ENCODE results near the gene PARPBP.

The PARPBP gene

GRCh38 chr12:102169922-102170621 lies 50.1 kb downstream of the PARPBP start:
- Histone ChIP-seq H3K36me3 (ENCODE audit: control insufficient read depth, insufficient read depth, low read length) (no peaks in the 10 kb centered on the region), H3K4me3 (ENCODE audit: low read length) (no peak overlapping the region)

GRCh38 chr12:102171951-102172350 lies 52.0 kb downstream of the PARPBP start:
- no peaks in the 10 kb centered on the region for H3K27me3 ChIP-seq (ENCODE audit: control insufficient read depth, insufficient read depth, low read length)
- H3K36me3 ChIP-seq (ENCODE audit: control insufficient read depth, insufficient read depth, low read length), result no peaks in the 10 kb centered on the region
- no peak overlapping the region for H3K4me3 ChIP-seq (ENCODE audit: low read length)
- no peak overlapping the region for H3K27ac ChIP-seq (ENCODE audit: low read depth, low read length)
- no peak overlapping the region for H3K9ac ChIP-seq (ENCODE audit: low read length)
- peaks cover 2% of the 10 kb centered on the region for H3K4me1 ChIP-seq (ENCODE audit: control insufficient read depth, insufficient read depth, low read length)

More at GRCh38 chr12:102169922-102170621, 50.1 kb downstream of the PARPBP start:
- Histone ChIP-seq H3K27me3 (ENCODE audit: control insufficient read depth, insufficient read depth, low read length) (no peaks in the 10 kb centered on the region), H3K4me1 (ENCODE audit: control insufficient read depth, insufficient read depth, low read length) (peaks cover 2% of the 10 kb centered on the region), H3K27ac (ENCODE audit: low read depth, low read length) (no peak overlapping the region), H3K9ac (ENCODE audit: low read length) (no peak overlapping the region)

DNA sequence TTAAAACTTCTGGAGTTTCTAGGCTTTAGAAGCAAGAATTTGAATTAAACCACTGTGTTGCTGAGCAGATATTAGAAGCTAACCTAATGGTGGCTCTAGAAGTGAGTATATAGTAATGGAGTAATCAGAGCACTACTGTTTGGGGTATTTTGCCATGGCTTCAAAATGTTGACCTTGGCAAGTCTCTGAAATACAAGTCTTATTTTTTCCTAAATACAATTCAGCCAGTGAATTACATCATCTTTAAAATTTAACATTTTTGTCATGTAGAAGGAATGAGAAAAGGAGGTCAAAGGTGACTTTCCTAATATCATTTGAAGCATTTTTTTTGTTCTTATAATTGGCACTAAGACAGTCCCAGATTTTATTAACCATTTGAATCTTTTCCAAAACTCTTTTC lies 52.5 kb downstream of the PARPBP start:
- Histone ChIP-seq H3K27ac (ENCODE audit: low read depth, low read length) (no peak overlapping the region), H3K36me3 (ENCODE audit: control insufficient read depth, insufficient read depth, low read length) (no peaks in the 10 kb centered on the region), H3K9ac (ENCODE audit: low read length) (no peak overlapping the region)

DNA sequence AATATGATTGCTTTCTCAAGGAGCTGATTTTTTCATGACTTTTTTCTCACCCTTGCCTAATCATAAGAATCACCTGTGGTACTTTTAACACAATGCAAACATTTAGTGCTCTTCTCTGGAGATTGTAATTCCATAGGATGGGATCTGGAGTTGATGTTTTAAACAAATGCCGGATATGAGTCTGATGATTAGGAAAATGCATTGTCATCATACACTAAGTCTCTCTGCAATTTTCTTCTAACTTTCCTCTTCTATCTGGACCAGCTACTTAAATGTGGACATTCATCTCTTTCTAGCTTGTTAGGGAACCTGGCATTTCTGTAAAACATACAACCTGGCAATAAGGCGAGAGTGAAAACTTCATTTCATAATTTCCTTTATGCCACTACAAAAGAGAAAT lies 54.1 kb downstream of the PARPBP start:
- Histone ChIP-seq H3K36me3 (ENCODE audit: control insufficient read depth, insufficient read depth, low read length) (no peaks in the 10 kb centered on the region), H3K4me1 (ENCODE audit: control insufficient read depth, insufficient read depth, low read length) (peaks cover 2% of the 10 kb centered on the region), H3K27me3 (ENCODE audit: control insufficient read depth, insufficient read depth, low read length) (no peaks in the 10 kb centered on the region), H3K4me3 (ENCODE audit: low read length) (no peak overlapping the region), H3K27ac (ENCODE audit: low read depth, low read length) (no peak overlapping the region), H3K9ac (ENCODE audit: low read length) (no peak overlapping the region)

More for the DNA sequence above, 52.5 kb downstream of the PARPBP start:
- no peaks in the 10 kb centered on the region for H3K27me3 ChIP-seq (ENCODE audit: control insufficient read depth, insufficient read depth, low read length)
- H3K4me1 ChIP-seq (ENCODE audit: control insufficient read depth, insufficient read depth, low read length), result peaks cover 2% of the 10 kb centered on the region
- no peak overlapping the region for H3K4me3 ChIP-seq (ENCODE audit: low read length)

GRCh38 chr12:102174761-102175160 lies 54.8 kb downstream of the PARPBP start:
- peaks cover 2% of the 10 kb centered on the region for H3K4me1 ChIP-seq (ENCODE audit: control insufficient read depth, insufficient read depth, low read length)
- no peak overlapping the region for H3K4me3 ChIP-seq (ENCODE audit: low read length)
- no peak overlapping the region for H3K9ac ChIP-seq (ENCODE audit: low read length)
- H3K27me3 ChIP-seq (ENCODE audit: control insufficient read depth, insufficient read depth, low read length), result no peaks in the 10 kb centered on the region
- no peaks in the 10 kb centered on the region for H3K36me3 ChIP-seq (ENCODE audit: control insufficient read depth, insufficient read depth, low read length)
- no peak overlapping the region for H3K27ac ChIP-seq (ENCODE audit: low read depth, low read length)

- no peaks in the 10 kb centered on the region for H3K4me1 ChIP-seq (ENCODE audit: control insufficient read depth, insufficient read depth, low read length)
- H3K4me3 ChIP-seq (ENCODE audit: low read length), result no peak overlapping the region
- no peaks in the 10 kb centered on the region for H3K27me3 ChIP-seq (ENCODE audit: control insufficient read depth, insufficient read depth, low read length)
- H3K36me3 ChIP-seq (ENCODE audit: control insufficient read depth, insufficient read depth, low read length), result no peaks in the 10 kb centered on the region
- no peak overlapping the region for H3K27ac ChIP-seq (ENCODE audit: low read depth, low read length)
- H3K9ac ChIP-seq (ENCODE audit: low read length), result no peak overlapping the region
Observed at GRCh38 chr12:102182635-102183034, 62.7 kb downstream of the PARPBP start.

- Histone ChIP-seq H3K36me3 (ENCODE audit: control insufficient read depth, insufficient read depth, low read length) (no peaks in the 10 kb centered on the region), H3K27me3 (ENCODE audit: control insufficient read depth, insufficient read depth, low read length) (no peaks in the 10 kb centered on the region)
Observed at GRCh38 chr12:102195826-102196225, 75.8 kb downstream of the PARPBP start.

DNA sequence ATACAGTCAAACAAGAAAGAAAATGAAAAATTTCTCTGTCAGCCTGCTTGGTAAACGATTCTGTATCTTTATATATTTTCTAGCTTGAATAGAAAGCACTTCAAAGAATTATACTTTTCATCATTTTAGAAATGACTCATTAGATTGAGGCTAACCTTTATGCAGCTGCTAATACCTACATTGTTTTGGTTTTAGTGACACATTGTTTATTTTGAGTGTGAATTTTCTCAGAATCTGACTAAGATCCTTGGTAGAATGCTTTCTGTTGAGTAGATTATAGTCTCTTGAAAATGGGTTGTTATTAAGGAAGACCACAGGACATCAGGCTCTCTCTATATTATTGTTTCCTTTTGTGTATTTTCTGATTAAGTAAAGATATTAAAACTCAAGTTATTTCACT lies 77.8 kb downstream of the PARPBP start, which contains the start of gene PMCH:
Gene PMCH (minus strand): TSS at position 45 of the 400 bp plus-strand sequence. CDS start 63 bp downstream, outside the sequence.
- no peak within 1 kb of the TSS for H3K4me3 ChIP-seq (ENCODE audit: low read length)
- H3K27ac ChIP-seq (ENCODE audit: low read depth, low read length), result no peak within 1 kb of the TSS
- H3K4me1 ChIP-seq (ENCODE audit: control insufficient read depth, insufficient read depth, low read length), result no peaks in the 10 kb centered on the region
- H3K9ac ChIP-seq (ENCODE audit: low read length), result no peak within 1 kb of the TSS
- no peaks in the 10 kb centered on the region for H3K36me3 ChIP-seq (ENCODE audit: control insufficient read depth, insufficient read depth, low read length)
- H3K27me3 ChIP-seq (ENCODE audit: control insufficient read depth, insufficient read depth, low read length), result no peaks in the 10 kb centered on the region

More at GRCh38 chr12:102195826-102196225, 75.8 kb downstream of the PARPBP start:
- no peak overlapping the region for H3K9ac ChIP-seq (ENCODE audit: low read length)
- H3K27ac ChIP-seq (ENCODE audit: low read depth, low read length), result no peak overlapping the region
- H3K4me3 ChIP-seq (ENCODE audit: low read length), result no peak overlapping the region
- H3K4me1 ChIP-seq (ENCODE audit: control insufficient read depth, insufficient read depth, low read length), result no peaks in the 10 kb centered on the region

DNA sequence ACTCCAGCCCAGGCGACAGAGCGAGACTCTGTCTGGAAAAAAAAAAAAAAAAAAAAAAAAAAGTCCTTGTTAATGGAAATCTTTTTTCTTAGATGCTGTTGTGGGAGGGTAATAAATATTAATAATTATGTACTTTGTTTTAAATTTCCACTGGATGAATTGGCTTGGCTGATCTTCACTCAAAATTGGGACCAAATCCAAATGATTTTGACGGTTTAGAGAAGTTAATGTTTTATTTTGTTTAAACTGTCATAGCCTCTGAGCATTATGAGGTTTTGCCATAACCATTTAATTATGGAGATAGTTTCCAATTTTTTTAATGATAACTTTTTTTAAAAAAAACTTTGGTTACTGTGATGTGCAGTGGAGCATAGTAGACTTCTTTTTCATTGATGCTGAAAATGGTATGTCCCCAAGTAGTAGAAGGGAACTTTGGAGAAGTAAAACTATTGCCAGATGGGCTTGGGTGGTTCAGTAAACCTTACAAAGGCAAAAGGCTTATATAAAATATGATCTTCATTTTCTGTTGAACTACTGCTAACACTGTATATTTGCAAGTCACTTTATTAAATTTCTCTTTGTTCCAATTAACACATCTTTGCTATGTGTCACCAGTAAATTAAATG lies 81.6 kb downstream of the PARPBP start:
- H3K27me3 ChIP-seq (ENCODE audit: control insufficient read depth, insufficient read depth, low read length), result no peaks in the 10 kb centered on the region
- H3K4me1 ChIP-seq (ENCODE audit: control insufficient read depth, insufficient read depth, low read length), result no peaks in the 10 kb centered on the region
- no peak overlapping the region for H3K4me3 ChIP-seq (ENCODE audit: low read length)
- no peak overlapping the region for H3K9ac ChIP-seq (ENCODE audit: low read length)
- H3K36me3 ChIP-seq (ENCODE audit: control insufficient read depth, insufficient read depth, low read length), result no peaks in the 10 kb centered on the region
- no peak overlapping the region for H3K27ac ChIP-seq (ENCODE audit: low read depth, low read length)

DNA sequence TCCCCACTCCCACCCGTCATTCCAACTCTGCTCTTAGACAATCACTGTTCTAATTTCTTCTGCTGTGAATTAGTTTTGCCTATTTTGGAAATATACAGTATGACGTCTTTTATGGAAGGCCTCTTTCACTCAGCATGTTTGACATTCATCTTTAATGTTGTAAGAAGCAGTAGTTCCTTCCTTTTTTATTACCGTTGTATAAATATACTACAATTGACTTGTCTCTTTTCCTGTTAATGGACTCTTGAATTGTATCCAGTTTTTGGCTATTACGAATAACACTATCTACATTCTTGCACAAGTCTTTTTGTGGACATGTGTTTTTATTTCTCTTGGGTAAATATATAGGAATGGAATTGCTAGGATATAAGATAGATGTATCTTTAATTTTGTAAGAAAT lies 82.6 kb downstream of the PARPBP start:
- no peaks in the 10 kb centered on the region for H3K4me1 ChIP-seq (ENCODE audit: control insufficient read depth, insufficient read depth, low read length)
- H3K27ac ChIP-seq (ENCODE audit: low read depth, low read length), result no peak overlapping the region
- no peaks in the 10 kb centered on the region for H3K36me3 ChIP-seq (ENCODE audit: control insufficient read depth, insufficient read depth, low read length)
- H3K9ac ChIP-seq (ENCODE audit: low read length), result no peak overlapping the region
- no peak overlapping the region for H3K4me3 ChIP-seq (ENCODE audit: low read length)
- H3K27me3 ChIP-seq (ENCODE audit: control insufficient read depth, insufficient read depth, low read length), result no peaks in the 10 kb centered on the region

- Histone ChIP-seq H3K27ac (ENCODE audit: low read depth, low read length) (no peak overlapping the region), H3K36me3 (ENCODE audit: control insufficient read depth, insufficient read depth, low read length) (no peaks in the 10 kb centered on the region), H3K9ac (ENCODE audit: low read length) (no peak overlapping the region), H3K4me3 (ENCODE audit: low read length) (no peak overlapping the region), H3K4me1 (ENCODE audit: control insufficient read depth, insufficient read depth, low read length) (no peaks in the 10 kb centered on the region), H3K27me3 (ENCODE audit: control insufficient read depth, insufficient read depth, low read length) (no peaks in the 10 kb centered on the region)
Observed at GRCh38 chr12:102204025-102204424, 84.0 kb downstream of the PARPBP start.

DNA sequence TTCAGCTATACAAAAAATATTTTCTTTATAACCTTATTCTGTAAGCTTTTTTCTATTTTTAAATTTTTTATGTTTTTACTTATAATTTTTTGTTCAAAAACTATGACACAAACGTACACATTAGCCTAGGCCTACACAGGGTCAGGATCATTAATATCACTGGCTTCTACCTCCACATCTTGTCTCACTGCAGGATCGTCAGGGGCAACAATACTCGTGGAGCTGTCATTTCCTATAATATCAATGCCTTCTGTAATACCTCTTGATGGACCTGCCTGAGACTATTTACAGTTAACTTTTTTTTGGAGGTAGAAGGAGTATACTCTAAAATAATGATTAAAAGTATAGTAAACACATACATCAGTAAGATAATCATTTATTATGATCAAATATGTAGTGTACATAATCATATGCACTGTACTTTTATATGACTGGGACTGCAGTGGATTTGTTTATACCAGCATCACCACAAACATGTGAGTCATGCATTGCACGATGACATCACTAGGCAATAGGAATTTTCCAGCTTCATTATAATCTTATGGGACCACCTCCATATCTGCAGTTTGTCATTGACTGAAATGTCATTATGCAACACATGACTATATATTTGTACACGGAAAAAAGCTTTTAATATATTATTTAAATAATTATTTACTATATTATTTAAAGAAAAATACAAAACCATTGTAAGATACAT lies 96.2 kb downstream of the PARPBP start:
- Histone ChIP-seq H3K36me3 (ENCODE audit: control insufficient read depth, insufficient read depth, low read length) (no peaks in the 10 kb centered on the region), H3K27ac (ENCODE audit: low read depth, low read length) (no peak overlapping the region), H3K27me3 (ENCODE audit: control insufficient read depth, insufficient read depth, low read length) (no peaks in the 10 kb centered on the region), H3K4me1 (ENCODE audit: control insufficient read depth, insufficient read depth, low read length) (no peaks in the 10 kb centered on the region), H3K9ac (ENCODE audit: low read length) (no peak overlapping the region), H3K4me3 (ENCODE audit: low read length) (no peak overlapping the region)
